Activated naive CD8-positive, alpha-beta T cell (primary cell): ENCODE measurements around the gene LENG9.
"Not testable (repeated sequence)": the region's sequence is repeated elsewhere in the genome, so short reads cannot be mapped to it uniquely, and the experiment has no call there.

Experiments used
- H3K27ac Mint-ChIP-seq: one replicate; pipeline ENCODE4 v1.8.0; 2021; ENCODE audit warnings: mixed read lengths
- H3K27me3 Mint-ChIP-seq: one replicate; pipeline ENCODE4 v1.8.0; 2021; ENCODE audit warnings: mixed read lengths
- H3K36me3 Mint-ChIP-seq: one replicate; pipeline ENCODE4 v1.8.0; 2021; ENCODE audit warnings: mixed read lengths
- H3K4me1 Mint-ChIP-seq: one replicate; pipeline ENCODE4 v1.8.0; 2021; ENCODE audit warnings: low read depth, mixed read lengths
- H3K4me3 Mint-ChIP-seq: one replicate; pipeline ENCODE4 v1.8.0; 2021; ENCODE audit warnings: mild to moderate bottlenecking, mixed read lengths
- H3K9me3 Mint-ChIP-seq: one replicate; pipeline ENCODE4 v1.8.0; 2021; ENCODE audit warnings: low read depth, mixed read lengths

The LENG9 gene

DNA sequence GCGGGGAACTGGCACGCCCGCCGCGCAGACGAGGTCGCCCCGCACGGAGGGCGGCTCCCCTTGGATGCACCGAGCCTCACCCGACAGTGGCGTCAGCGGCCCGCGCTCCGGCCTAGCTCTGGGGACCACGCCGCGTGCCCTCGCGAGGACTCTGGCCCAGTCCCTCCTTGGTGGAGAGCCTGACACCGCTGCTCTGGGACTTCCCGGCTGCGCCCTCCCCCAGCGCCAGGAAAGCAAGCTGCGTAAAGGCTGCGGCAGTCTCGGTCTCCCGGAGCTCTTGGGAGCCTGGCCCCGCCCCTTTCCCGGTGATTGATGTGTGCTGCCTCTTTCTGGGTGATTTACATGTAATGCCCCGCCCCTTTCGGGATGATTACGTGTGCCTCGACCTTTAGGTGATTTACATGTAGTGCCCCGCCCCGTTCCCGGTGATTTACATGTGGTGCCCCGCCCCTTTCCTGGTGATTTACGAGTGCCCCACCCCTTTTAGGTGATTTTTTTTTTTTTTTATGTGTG lies at the start of gene LENG9:
Gene LENG9, minus strand, starts transcription at position 248 of the 513 bp plus-strand sequence. CDS start 252 bp downstream, outside the sequence.
- Mint-ChIP-seq H3K27ac (peak within 1 kb of the TSS; percentile 92), H3K36me3 (no peaks in the 10 kb centered on the region)

GRCh38 chr19:54509200-54509940 lies 45.8 kb upstream of the LENG9 start:
- not testable (repeated sequence) for H3K27ac Mint-ChIP-seq, H3K9me3 Mint-ChIP-seq, H3K27me3 Mint-ChIP-seq, H3K36me3 Mint-ChIP-seq, H3K4me1 Mint-ChIP-seq, H3K4me3 Mint-ChIP-seq

More for the DNA sequence above, at the start of gene LENG9:
- peaks cover 28% of the 10 kb centered on the region for H3K4me1 Mint-ChIP-seq
- no peaks in the 10 kb centered on the region for H3K9me3 Mint-ChIP-seq
- H3K27me3 Mint-ChIP-seq: no peaks in the 10 kb centered on the region
- peak within 1 kb of the TSS; percentile 88 for H3K4me3 Mint-ChIP-seq

DNA sequence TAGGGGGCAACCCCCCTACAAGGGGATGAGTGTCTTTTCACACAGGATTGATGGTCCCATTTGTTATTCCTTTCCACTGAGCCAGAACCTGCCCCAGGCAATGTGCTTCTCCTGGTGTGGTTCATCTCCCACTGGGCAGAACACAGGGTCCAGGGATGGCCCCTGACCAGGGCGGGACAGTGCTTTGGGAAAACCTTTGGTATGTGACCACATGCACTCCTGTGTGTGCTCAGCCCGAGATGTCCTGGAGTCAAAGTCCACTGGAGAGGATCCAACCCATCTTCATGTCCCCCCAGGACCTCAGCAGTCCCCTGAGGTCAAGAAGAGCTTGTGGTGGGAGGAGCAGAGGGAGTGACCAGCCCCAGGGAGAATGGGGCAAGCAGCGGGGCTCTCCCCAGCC lies 44.9 kb upstream of the LENG9 start:
- not testable (repeated sequence) for H3K9me3 Mint-ChIP-seq, H3K4me1 Mint-ChIP-seq, H3K36me3 Mint-ChIP-seq, H3K4me3 Mint-ChIP-seq, H3K27me3 Mint-ChIP-seq, H3K27ac Mint-ChIP-seq

- H3K36me3 Mint-ChIP-seq: peaks cover 2% of the 10 kb centered on the region
- peaks cover 9% of the 10 kb centered on the region for H3K27me3 Mint-ChIP-seq
- H3K4me3 Mint-ChIP-seq: no peak overlapping the region
- no peaks in the 10 kb centered on the region for H3K9me3 Mint-ChIP-seq
- H3K4me1 Mint-ChIP-seq: peaks cover 6% of the 10 kb centered on the region
- H3K27ac Mint-ChIP-seq: no peak overlapping the region
Observed at GRCh38 chr19:54507824-54508223, 44.2 kb upstream of the LENG9 start.

DNA sequence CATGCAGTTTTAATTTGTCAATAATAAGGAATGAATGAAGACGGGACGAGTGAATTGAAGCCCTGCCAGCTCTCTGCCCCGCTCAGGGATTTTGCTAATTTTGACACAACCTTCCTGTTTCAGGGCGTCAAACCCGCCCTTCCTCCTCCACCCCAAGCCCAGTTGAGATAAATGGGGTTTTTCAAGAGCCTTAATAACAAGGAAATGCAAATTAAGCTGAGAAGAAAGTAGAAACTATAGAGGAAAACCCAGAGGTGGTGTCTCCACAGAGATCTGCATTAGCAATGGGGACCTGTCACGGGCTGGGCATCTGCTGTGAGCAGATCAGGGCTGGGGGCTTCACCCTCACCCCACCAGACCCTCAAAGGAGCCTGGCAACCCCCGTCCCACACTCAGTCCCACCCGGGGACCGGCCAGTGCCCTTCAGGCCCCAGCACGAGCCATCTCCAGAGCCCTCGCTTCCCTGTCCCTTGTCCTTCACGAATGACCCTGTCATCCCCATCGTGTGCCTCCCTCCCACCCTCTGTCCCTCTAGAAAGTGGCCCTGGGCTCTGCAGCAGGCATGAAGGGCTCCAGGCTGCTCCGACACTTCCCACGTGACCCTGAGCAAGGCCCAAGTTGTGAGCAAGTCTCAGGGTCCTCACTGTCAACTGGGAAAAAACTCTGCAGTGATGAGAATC lies 43.6 kb upstream of the LENG9 start:
- H3K27ac Mint-ChIP-seq, H3K27me3 Mint-ChIP-seq, H3K4me1 Mint-ChIP-seq, H3K36me3 Mint-ChIP-seq, H3K9me3 Mint-ChIP-seq: not testable (repeated sequence)
- H3K4me3 Mint-ChIP-seq: peak overlapping the region; percentile 13

DNA sequence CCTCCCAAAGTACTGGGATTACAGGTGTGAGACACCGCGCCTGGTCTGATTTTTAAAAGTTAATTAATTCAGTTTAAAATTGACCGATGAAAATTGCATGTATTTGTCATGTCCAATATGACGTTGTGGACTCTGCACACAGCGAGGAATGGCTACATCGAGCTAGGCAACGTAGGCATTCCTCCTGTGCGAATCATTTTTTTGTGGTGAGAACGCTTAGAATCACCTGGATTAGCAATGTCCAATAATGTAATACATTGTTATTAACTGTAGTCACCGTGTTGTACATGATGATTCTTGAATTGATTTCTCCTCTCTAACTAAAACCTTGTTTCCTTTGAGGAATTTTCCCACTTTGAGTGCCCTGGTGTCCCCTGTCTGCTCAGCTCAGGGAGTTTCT lies 42.5 kb upstream of the LENG9 start:
- Mint-ChIP-seq H3K27ac (no peak overlapping the region), H3K36me3 (no peaks in the 10 kb centered on the region), H3K27me3 (peaks cover 7% of the 10 kb centered on the region), H3K9me3 (no peaks in the 10 kb centered on the region), H3K4me1 (peaks cover 6% of the 10 kb centered on the region), H3K4me3 (no peak overlapping the region)

DNA sequence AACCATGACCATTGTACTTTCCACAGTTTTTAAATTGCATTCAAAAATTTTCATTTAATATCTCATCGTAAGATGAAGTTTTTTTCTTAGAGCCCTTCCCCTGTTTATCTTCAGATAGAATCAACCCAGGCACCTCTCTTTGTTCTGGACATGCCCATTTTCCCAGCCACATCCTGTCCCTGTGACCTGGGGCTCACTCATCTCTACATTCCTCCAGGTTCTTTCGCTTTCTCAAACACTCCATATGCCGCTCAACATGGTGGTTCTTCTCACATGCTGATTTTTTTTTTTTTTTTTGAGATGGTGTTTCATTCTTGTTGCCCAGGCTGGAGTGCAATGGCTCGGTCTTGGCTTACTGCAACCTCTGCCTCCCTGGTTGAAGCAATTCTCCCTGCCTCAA lies 42.0 kb upstream of the LENG9 start:
- H3K27ac Mint-ChIP-seq, H3K9me3 Mint-ChIP-seq, H3K36me3 Mint-ChIP-seq, H3K27me3 Mint-ChIP-seq, H3K4me3 Mint-ChIP-seq, H3K4me1 Mint-ChIP-seq: not testable (repeated sequence)

DNA sequence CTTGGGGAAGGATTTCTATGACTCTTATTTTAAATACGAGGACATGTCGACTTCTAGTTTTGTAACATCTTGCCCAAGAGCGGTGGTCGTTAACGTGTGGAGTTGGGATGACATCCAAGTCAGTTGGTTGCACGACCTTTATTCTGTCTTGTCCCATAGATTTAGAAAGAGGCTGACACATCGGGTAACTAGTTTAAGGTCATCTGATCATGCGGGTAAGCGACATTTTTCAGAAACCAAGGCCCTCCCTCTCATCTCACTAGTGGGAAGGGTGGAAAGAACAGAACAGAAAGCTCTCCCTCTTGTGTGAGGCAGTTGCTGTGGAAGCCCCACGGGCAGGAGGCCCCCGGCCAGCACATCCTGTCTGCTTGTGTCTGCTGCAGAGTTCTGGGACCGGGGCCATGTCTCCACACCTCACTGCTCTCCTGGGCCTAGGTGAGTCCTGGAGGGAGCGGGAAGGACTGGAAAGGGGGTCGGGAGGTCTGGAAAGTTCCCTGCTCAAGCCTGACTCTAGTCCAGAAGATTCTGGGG lies 39.0 kb upstream of the LENG9 start, which contains the start of gene LAIR2:
Gene LAIR2, plus strand, starts transcription at position 314 of the 531 bp plus-strand sequence. Its CDS starts 88 bp downstream, at position 402.
- no peak within 1 kb of the TSS for H3K27ac Mint-ChIP-seq
- peaks cover 21% of the 10 kb centered on the region for H3K4me1 Mint-ChIP-seq
- no peaks in the 10 kb centered on the region for H3K9me3 Mint-ChIP-seq
- no peaks in the 10 kb centered on the region for H3K36me3 Mint-ChIP-seq
- H3K27me3 Mint-ChIP-seq: peaks cover 11% of the 10 kb centered on the region
- no peak within 1 kb of the TSS for H3K4me3 Mint-ChIP-seq

DNA sequence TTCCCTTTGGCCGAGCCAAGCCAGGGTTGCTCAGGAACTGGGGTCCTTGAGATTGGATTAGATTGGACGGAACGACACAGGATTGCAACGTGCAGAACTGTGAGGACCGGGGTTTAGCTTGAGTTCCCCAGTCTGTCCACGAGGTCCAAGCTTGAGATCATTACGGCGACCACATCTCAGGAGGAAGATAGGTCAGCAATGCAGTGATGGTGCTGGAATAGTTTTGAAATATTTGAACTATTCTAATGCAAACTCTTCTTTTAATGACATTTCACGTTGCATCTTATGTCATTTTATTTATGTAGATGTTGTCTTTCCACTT lies 34.8 kb upstream of the LENG9 start:
- peaks cover 24% of the 10 kb centered on the region for H3K4me1 Mint-ChIP-seq
- H3K27ac Mint-ChIP-seq, H3K4me3 Mint-ChIP-seq, H3K36me3 Mint-ChIP-seq, H3K9me3 Mint-ChIP-seq: not testable (repeated sequence)
- peaks cover 13% of the 10 kb centered on the region for H3K27me3 Mint-ChIP-seq

GRCh38 chr19:54497747-54498450 lies 34.3 kb upstream of the LENG9 start:
- H3K27ac Mint-ChIP-seq, H3K9me3 Mint-ChIP-seq, H3K36me3 Mint-ChIP-seq: not testable (repeated sequence)
- Mint-ChIP-seq H3K4me1 (peaks cover 24% of the 10 kb centered on the region), H3K4me3 (peak overlapping the region; percentile 28), H3K27me3 (peaks cover 13% of the 10 kb centered on the region)

GRCh38 chr19:54495284-54495683 lies 31.7 kb upstream of the LENG9 start:
- H3K36me3 Mint-ChIP-seq, H3K4me3 Mint-ChIP-seq, H3K27ac Mint-ChIP-seq, H3K9me3 Mint-ChIP-seq: not testable (repeated sequence)
- Mint-ChIP-seq H3K27me3 (peaks cover 11% of the 10 kb centered on the region), H3K4me1 (peaks cover 24% of the 10 kb centered on the region)

DNA sequence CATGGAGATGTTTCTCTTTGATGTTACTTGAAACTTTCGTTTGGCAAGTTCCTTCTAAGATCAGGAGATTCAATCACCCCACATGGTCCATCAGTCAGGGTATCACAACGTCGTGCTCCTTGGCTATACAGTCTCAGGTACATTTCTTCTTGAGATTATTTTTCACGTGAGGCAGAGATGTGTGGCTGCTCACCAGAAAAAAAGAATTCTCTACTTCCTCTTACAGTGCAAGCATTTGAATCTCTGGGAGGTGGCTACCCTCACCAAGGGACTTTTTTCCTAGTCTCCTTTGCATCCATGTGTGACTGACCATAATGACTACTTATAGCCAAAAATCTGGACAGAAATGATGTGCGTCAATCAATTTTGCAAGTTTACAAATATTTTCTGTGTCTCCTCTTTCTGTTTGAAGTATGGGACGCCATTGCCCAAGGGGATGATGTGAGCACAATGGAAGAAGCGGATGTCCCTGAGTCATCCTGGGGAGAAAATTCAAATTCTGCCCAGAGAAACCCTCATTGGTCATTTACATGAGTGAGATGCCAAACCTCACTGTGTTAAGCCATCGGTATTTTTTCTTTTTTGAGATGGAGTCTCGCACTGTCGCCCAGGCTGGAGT lies 30.5 kb upstream of the LENG9 start:
- Mint-ChIP-seq H3K4me1 (peaks cover 20% of the 10 kb centered on the region), H3K36me3 (no peaks in the 10 kb centered on the region), H3K4me3 (no peak overlapping the region), H3K9me3 (no peaks in the 10 kb centered on the region), H3K27me3 (peaks cover 7% of the 10 kb centered on the region), H3K27ac (no peak overlapping the region)

GRCh38 chr19:54493056-54493455 lies 29.5 kb upstream of the LENG9 start:
- not testable (repeated sequence) for H3K4me3 Mint-ChIP-seq, H3K36me3 Mint-ChIP-seq, H3K27ac Mint-ChIP-seq, H3K9me3 Mint-ChIP-seq, H3K27me3 Mint-ChIP-seq
- peaks cover 12% of the 10 kb centered on the region for H3K4me1 Mint-ChIP-seq

DNA sequence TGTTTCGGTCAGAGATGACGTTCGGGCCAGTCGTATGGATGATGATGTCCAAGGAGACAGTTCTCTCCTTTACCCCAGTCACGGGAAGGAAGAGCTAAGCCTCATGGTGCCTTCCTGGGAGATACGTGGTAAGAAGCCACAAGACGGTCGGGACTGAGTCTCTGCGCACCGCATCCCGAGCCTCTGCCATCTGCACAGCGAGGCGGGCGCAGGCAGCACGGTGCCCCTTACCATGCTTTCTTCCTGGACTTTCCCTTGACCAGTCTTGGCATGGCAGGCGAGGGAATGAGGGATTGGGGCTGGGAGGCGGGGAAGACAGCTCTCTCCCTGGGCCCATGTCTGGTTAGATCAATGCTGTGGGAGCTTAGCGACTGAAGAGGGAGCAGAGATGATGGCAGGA lies 29.0 kb upstream of the LENG9 start:
- Mint-ChIP-seq H3K36me3 (no peaks in the 10 kb centered on the region), H3K4me1 (peaks cover 7% of the 10 kb centered on the region), H3K27ac (no peak overlapping the region), H3K4me3 (no peak overlapping the region), H3K9me3 (no peaks in the 10 kb centered on the region), H3K27me3 (peaks cover 7% of the 10 kb centered on the region)

DNA sequence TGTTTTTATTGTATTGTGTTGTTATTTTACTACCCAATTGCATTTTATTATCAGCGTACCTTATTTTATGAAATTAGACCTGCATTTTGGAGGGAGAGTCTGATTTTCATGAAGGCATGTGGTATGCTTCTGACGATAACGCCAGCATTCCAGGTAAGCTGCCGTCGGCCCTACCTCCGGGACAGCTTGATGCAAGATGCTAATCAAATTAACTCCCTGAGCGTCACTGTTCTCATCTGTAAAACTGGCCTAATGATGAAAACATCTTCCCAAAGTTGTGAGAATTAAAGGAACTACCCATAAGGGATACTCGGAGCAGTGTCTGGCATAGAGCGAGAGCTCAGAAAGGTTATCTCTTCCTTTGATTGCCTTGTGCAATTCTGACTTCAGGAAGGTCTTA lies 26.2 kb upstream of the LENG9 start:
- no peak overlapping the region for H3K27ac Mint-ChIP-seq

More for the DNA sequence above, 26.2 kb upstream of the LENG9 start:
- H3K9me3 Mint-ChIP-seq: no peaks in the 10 kb centered on the region
- H3K27me3 Mint-ChIP-seq: peaks cover under 1% of the 10 kb centered on the region
- H3K36me3 Mint-ChIP-seq: no peaks in the 10 kb centered on the region
- H3K4me3 Mint-ChIP-seq: no peak overlapping the region
- H3K4me1 Mint-ChIP-seq: no peaks in the 10 kb centered on the region
